Stimulated activated CD4-positive, alpha-beta T cell treated with anti-CD3 and anti-CD28 coated beads, TNF-alpha, amount 100 ng/mL, for 4 hours (primary cell): ENCODE results near the gene PI4KA.

Source experiments
- DNase-seq, 3 experiments: peaks; one replicate each; pipeline ENCODE4 v3.0.0-alpha.2; 2020; ENCODE audit warnings: low read depth in 3 of 3

Gene PI4KA

GRCh38 chr22:20816559-20816958 lies 42.1 kb downstream of the PI4KA start:
- no peak for DNase-seq

GRCh38 chr22:20815477-20816050 lies 43.0 kb downstream of the PI4KA start:
- no peak for DNase-seq

- DNase-seq: no peak
Observed at GRCh38 chr22:20814221-20814808, 44.3 kb downstream of the PI4KA start.

DNA sequence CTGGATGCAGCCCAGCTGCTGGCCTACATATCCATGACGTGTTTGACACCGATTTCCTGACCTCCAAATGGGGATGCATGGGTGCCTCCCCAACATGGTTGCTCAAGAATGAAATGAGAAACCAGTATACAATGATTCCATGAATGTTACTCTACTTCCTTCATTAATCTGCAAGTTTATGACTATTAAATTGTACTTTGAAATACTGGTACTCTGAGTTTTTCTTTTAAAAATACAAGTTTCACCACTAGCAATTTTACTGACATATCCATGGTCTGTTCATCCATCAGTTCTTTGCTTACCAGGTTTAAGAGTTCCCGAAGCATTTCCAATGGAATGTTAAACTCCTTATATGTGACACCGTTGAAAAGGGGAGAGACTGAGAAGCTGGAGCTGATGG lies 45.6 kb downstream of the PI4KA start:
- no peak for DNase-seq

DNA sequence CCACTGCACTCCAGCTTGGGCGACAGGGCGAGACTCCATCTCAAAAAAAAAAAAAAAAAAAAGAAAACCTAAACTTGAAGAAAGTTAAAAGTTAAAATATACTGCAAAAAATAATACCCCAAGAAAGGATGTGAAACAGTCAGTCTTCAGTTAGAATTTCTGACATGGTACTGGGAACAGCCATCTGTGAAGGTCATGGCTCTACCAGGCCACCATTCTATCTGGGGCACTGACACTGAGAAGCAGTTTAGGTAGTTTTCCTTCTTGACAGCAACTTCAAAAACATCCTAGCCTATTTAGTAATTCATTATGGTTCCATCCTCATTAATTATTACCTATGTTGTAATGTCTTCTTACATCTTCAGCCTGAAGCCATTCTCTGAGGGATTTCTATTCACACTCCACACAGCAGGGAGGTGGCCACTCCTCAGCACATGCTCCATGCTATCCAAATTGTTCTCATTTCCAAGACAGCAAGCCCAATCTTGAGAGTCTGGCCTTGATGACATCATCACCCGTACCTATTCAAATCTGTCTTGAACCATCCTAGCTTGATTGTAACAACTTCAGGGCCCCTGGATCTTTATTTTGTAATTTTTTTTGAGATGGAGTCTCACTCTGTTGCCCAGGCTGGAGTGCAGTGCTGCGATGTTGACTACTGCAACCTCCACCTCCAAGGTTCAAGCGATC lies 46.5 kb downstream of the PI4KA start:
- no peak for DNase-seq

- DNase-seq: no peak
Observed at GRCh38 chr22:20811171-20811570, 47.4 kb downstream of the PI4KA start.

GRCh38 chr22:20810645-20811044 lies 48.0 kb downstream of the PI4KA start:
- DNase-seq: no peak

DNA sequence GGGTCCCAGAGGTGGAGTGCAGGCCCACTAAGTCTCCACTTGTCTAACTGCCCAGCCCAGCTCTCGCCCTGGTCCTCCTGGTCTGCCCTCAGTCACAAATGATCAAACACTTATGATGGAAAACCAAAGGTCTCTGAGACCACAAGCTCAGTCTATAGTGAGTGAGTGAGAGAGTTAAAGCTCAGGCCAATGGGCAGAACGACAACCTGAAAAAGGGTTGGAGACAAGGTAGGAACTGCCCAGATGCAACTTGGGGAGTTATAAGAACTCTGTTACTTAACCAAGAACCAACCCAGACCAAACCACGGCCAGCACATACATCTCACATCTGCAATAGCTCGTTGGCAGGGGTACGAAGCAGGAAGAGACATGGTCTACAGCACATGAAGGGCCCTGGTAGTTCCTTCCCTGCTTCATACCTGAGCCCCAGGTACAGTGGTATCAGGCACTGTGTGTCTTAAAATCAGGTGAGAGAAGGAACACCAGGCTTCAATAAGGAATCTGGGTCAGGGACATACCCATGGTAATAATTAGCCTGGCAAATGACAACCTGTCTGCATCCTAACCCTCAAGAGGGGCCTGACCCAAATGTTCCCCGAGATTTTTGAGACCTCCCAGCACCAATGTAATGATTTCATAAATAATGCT lies 48.9 kb downstream of the PI4KA start:
- DNase-seq: no peak

DNA sequence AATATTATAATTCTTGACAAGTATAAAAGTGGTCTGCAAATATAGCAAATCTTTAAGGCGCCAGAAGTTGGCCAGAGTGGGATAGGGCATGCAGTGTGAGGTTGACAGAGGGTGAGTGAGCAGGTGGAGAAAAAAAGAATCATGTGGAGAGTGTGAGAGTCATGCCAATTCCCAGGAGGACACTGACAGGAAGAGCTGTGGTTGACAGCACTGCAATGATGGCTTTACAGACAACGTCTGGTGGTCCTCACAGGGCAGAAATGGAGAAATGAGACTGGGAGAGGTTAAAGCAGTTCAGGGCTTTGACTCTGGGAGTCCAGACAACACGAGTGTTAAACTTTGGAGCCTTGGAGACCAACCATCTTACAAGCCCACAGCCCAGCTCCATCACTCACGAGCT lies 49.8 kb downstream of the PI4KA start:
- DNase-seq: no peak

- no peak for DNase-seq
Observed at GRCh38 chr22:20807315-20807752, 51.3 kb downstream of the PI4KA start.

- no peak for DNase-seq
Observed at GRCh38 chr22:20805972-20806471, 52.6 kb downstream of the PI4KA start.

GRCh38 chr22:20804650-20805049 lies 54.0 kb downstream of the PI4KA start:
- DNase-seq: no peak

DNA sequence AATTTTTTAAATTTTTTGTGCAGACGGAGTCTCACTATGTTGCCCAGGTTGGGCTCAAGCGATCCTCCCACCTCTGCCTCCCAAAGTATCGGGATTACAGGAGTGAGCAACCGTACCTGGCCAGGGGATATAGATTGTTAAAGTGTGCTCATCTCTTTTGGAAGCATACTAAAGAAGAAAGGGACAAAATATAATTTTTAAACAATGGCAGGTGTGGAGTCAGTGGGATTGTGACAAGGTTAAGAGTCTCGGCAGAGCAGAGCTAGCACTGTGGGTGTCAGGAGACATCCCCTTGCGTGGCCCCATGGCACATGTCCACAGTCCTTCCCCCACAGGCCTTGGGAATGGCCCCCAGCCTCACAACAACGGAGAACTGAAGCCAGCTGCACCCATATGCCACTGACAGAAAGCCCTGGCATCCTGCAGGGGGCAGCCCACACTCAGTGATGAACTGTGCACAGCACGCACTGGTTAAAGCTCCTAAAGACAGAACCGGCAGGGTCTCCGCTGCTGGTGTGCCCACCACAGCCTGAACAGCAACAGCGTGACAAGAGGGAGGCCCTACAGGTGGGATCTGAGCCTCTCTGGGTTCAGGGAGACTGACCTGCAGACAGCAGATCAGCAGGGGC lies 54.8 kb downstream of the PI4KA start:
- peak; percentile 4 to 12 (median 7) for DNase-seq

DNA sequence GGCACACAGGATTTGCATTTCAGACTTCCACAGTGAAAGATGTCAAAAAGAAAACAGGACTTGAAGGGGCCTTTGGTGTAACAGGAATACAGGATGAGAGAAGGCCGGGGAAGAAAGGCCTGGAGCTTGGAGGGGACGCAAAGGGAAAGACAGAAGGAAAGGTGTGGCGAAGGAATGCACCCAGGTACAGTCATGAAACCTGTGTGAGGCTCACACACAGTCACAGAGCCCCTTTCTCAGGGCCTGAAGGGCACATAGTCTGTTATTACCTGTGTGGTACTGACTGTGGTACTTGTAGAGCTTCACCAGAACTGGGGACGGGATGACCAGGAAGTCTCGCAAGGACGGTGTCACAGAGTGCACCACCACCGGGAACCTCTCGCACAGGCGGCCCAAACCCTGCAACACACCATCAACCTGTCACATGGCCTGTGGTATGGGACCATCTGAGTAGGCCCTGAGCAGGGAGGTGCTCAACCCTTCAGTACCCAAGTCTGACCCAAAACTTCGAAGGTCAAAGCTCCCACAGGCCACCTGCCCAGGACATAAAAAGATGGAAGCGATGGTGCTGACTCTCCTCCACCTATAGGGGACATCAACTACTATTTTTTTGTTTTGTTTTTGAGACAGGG lies 55.6 kb downstream of the PI4KA start:
- DNase-seq: no peak

DNA sequence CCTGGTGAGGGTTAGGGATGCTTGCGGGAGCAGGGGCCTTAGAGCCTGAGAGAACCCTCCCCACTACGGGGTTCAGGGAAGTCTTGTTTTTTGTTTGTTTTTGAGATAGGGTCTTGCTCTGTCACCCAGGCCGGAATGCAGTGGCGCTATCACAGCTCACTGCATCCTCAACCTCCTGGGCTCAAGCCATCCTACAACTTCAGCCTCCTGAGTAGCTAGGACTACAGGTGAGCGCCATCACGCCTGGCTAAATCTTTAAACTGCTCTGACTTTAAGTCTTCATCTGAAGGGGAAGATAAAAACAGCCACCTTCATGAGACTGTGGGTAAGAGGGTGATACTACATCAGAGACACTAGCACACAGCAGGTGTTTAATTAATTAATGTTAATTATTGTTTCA lies 56.2 kb downstream of the PI4KA start:
- DNase-seq: no peak

GRCh38 chr22:20799449-20799848 lies 59.2 kb downstream of the PI4KA start:
- DNase-seq: no peak

DNA sequence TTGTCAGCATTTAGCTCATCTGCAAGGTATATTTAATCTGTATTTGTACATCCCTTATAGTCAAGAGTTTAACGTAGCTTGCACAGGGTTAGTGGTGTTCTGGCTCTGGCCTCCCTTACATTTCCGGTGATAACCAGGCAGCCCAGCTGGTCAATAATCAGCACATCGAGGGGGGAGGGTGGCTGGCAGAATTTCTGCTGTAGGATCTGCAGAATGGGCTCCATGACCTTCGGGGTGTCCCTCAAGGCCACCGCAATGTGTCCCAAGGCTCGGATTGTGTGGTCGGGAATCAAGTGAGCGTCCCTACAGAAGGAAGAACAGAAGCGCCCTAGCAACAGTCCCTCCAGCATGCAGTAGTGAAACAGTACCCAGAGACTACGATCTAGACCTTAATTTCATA lies 59.6 kb downstream of the PI4KA start:
- no peak for DNase-seq

DNA sequence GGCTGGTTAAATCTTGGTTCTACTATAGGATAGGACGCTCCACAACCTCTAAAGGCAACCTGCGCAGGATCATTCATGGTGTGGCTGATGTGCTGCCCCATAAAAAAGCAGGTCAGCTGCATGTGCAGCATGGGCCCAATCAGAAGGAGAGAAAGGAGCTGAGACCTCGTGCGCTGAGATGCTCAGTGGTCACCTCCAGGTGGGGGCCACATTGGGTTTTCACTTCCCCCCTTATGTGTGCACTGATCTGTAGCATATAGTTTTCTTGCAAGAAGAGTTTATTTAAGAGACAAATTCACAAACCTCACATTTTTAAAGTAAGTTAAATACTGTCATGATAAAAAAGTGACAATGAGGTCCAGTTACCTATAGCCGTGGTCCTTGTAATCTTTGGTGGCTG lies 60.4 kb downstream of the PI4KA start:
- DNase-seq: no peak

GRCh38 chr22:20796731-20797130 lies 61.9 kb downstream of the PI4KA start:
- no peak for DNase-seq

GRCh38 chr22:20794650-20795413 lies 63.8 kb downstream of the PI4KA start:
- DNase-seq: no peak
